ENCODE results near the gene SSX2IP.

GRCh38 chr1:84691122-84691783, 992 bp upstream of the SSX2IP start:
- TF ChIP-seq RAD21 (IDR thresholded peaks at IDR 0.05; ENCODE audit: low read depth) (no peak), REST (IDR thresholded peaks at IDR 0.05; ENCODE audit: low read depth) (no peak), MAX (IDR thresholded peaks at IDR 0.05) (no peak; the same call in 1 of the 2 replicates), EP300 (IDR thresholded peaks at IDR 0.05; ENCODE audit: borderline replicate concordance) (no peak), TEAD4 (IDR thresholded peaks at IDR 0.05) (no peak)

Measured in Ishikawa (cell line).